Trophoblast cell (in vitro differentiated cells and primary cell): ENCODE data around the gene FKTN.

Experiments
- DNase-seq, 2 donors: peaks; one replicate each; pipeline ENCODE4 v3.0.0-alpha.2; 2016
- H2AFZ ChIP-seq: 2 replicates; pipeline ENCODE4 v1.6.1; 2013; ENCODE audit warnings: low read length, moderate library complexity, mild to moderate bottlenecking; ENCODE audit not compliant: insufficient read depth, poor library complexity
- H2AK5ac ChIP-seq: 2 replicates; pipeline ENCODE4 v1.6.1; 2013; ENCODE audit warnings: mild to moderate bottlenecking, low read length
- H2BK120ac ChIP-seq: 2 replicates; pipeline ENCODE4 v1.6.1; 2013; ENCODE audit warnings: low read length, mild to moderate bottlenecking, moderate library complexity; ENCODE audit not compliant: insufficient read depth, poor library complexity
- H2BK12ac ChIP-seq: 2 replicates; pipeline ENCODE4 v1.6.1; 2013; ENCODE audit warnings: mild to moderate bottlenecking, low read length, moderate library complexity
- H2BK5ac ChIP-seq: 2 replicates; pipeline ENCODE4 v1.6.1; 2013; ENCODE audit warnings: low read length, low read depth, moderate library complexity, mild to moderate bottlenecking; ENCODE audit not compliant: poor library complexity
- H3K14ac ChIP-seq: 2 replicates; pipeline ENCODE4 v1.6.1; 2013; ENCODE audit warnings: mild to moderate bottlenecking, low read length
- H3K18ac ChIP-seq: 2 replicates; pipeline ENCODE4 v1.6.1; 2013; ENCODE audit warnings: mild to moderate bottlenecking, low read length
- H3K23ac ChIP-seq: 2 replicates; pipeline ENCODE4 v1.6.1; 2013; ENCODE audit warnings: low read length
- H3K27ac ChIP-seq: 2 replicates; pipeline ENCODE4 v1.5.1; 2013; ENCODE audit warnings: low read depth, mild to moderate bottlenecking, inconsistent platforms, low read length, moderate library complexity
- H3K27me3 ChIP-seq: 2 replicates; pipeline ENCODE4 v1.6.1; 2013; ENCODE audit warnings: inconsistent platforms, mild to moderate bottlenecking, low read length, moderate library complexity; ENCODE audit not compliant: insufficient read depth
- H3K36me3 ChIP-seq, 2 experiments: 1 replicate in 1 of 2; 2 replicates in 1 of 2; pipeline ENCODE4 v1.6.1; 2013; ENCODE audit warnings: low read length in 2 of 2, mild to moderate bottlenecking in 2 of 2, moderate library complexity in 1 of 2; ENCODE audit not compliant: insufficient read depth in 2 of 2, control insufficient read depth in 1 of 2
- H3K4ac ChIP-seq: 2 replicates; pipeline ENCODE4 v1.6.1; 2013; ENCODE audit warnings: low read depth, mild to moderate bottlenecking, low read length, moderate library complexity
- H3K4me1 ChIP-seq, 2 experiments: 1 replicate in 1 of 2; 2 replicates in 1 of 2; pipeline ENCODE4 v1.6.1; 2013; ENCODE audit warnings: low read length in 2 of 2, mild to moderate bottlenecking in 2 of 2, moderate library complexity in 1 of 2; ENCODE audit not compliant: insufficient read depth in 2 of 2, control insufficient read depth in 1 of 2
- H3K4me2 ChIP-seq: 2 replicates; pipeline ENCODE4 v1.6.1; 2013; ENCODE audit warnings: inconsistent platforms, mild to moderate bottlenecking, low read length, moderate library complexity
- H3K4me3 ChIP-seq: 2 replicates; pipeline ENCODE4 v1.5.1; 2013; ENCODE audit warnings: mild to moderate bottlenecking, low read depth, low read length, inconsistent platforms
- H3K79me1 ChIP-seq: one replicate; pipeline ENCODE4 v1.6.1; 2013; ENCODE audit warnings: low read length
- H3K79me2 ChIP-seq: 2 replicates; pipeline ENCODE4 v1.6.1; 2013; ENCODE audit warnings: low read length, mild to moderate bottlenecking; ENCODE audit not compliant: control insufficient read depth, insufficient read depth, poor library complexity
- H3K9ac ChIP-seq: 2 replicates; pipeline ENCODE4 v1.6.1; 2013; ENCODE audit warnings: mild to moderate bottlenecking, low read length
- H3K9me3 ChIP-seq: 2 replicates; pipeline ENCODE4 v1.6.1; 2013; ENCODE audit warnings: low read depth, mild to moderate bottlenecking, control low read depth, inconsistent platforms, low read length; ENCODE audit not compliant: insufficient read depth
- H4K12ac ChIP-seq: 2 replicates; pipeline ENCODE4 v1.6.1; 2013; ENCODE audit warnings: low read depth, mild to moderate bottlenecking, low read length, moderate library complexity
- H4K8ac ChIP-seq: 2 replicates; pipeline ENCODE4 v1.6.1; 2013; ENCODE audit warnings: low read depth, mild to moderate bottlenecking, low read length, moderate library complexity
- H4K91ac ChIP-seq: one replicate; pipeline ENCODE4 v1.6.1; 2013; ENCODE audit warnings: low read depth, mild to moderate bottlenecking, low read length, moderate library complexity
- WGBS: extraction: QIAGEN DNeasy Blood & Tissue Kit; methylation state at CpG from one replicate; pipeline ENCODE4 v1.1.7; 2013; ENCODE audit warnings: missing lambda C conversion rate; ENCODE audit not compliant: insufficient read length, insufficient coverage; ENCODE audit errors: extremely low coverage; 5-methylcytosine and 5-hydroxymethylcytosine counted together

The FKTN gene

DNA sequence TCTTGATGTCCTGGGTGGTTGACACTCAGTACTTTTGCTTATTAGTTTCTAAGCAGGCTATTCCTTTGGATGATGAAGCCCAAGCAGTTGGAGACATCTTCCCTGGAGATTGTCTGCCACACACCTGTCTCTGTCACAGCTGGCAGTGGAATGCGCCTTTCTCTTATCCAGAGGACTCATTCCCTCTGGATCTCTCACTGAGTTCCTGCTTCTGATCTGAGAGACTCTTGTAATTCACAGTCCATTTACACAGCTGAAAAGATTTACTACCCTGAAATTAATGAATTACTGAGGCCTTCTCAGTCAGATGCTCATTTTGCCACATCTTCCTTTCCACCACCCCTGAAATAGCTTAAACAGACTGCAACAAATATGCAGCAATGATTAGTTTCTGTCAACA lies 120.2 kb downstream of the FKTN start:
- no peak overlapping the region for H2BK5ac ChIP-seq
- WGBS = no CpG with 5 or more reads among the region's 1 CpG
- DNase-seq = no peak

DNA sequence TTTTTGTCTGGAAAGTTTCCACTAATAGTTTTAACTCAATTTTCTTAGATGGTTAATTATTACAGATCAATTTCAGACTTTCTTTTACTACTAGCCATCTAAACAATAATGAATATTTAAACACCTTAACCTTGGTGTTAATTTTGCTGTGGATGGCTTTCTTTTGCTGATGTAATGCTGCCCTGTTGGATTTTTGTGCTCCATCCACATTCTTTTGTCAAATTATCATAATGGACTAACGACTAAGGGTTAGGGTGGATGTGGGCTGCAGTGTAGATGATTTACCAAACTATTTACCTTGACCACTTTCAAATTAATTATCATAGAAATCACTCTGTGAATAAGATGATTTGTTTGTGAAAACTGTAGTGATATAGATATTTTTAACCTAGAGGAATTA lies 120.8 kb downstream of the FKTN start:
- no peak overlapping the region for H3K4ac ChIP-seq
- no peak overlapping the region for H2BK120ac ChIP-seq
- H2BK5ac ChIP-seq = no peak overlapping the region
- no peak overlapping the region for H3K9ac ChIP-seq
- no peak overlapping the region for H3K4me3 ChIP-seq
- H2BK12ac ChIP-seq = no peak overlapping the region
- no peak overlapping the region for H2AFZ ChIP-seq
- no peaks in the 10 kb centered on the region for H3K36me3 ChIP-seq
- no peak overlapping the region for H3K18ac ChIP-seq
- H4K91ac ChIP-seq = no peak overlapping the region
- H3K4me2 ChIP-seq = no peak overlapping the region
- H2AK5ac ChIP-seq = no peak overlapping the region
- no peaks in the 10 kb centered on the region for H3K27me3 ChIP-seq
- H3K14ac ChIP-seq = no peak overlapping the region
- H3K79me2 ChIP-seq = no peaks in the 10 kb centered on the region
- H3K79me1 ChIP-seq = no peaks in the 10 kb centered on the region
- no peaks in the 10 kb centered on the region for H3K9me3 ChIP-seq
- no peak overlapping the region for H3K27ac ChIP-seq
- no peak overlapping the region for H4K12ac ChIP-seq
- peak in 1 of 2 donors; percentile 51 for DNase-seq
- no peak overlapping the region for H3K23ac ChIP-seq
- H3K4me1 ChIP-seq = no peaks in the 10 kb centered on the region
- WGBS = no CpG with 5 or more reads among the region's 1 CpG
- no peak overlapping the region for H4K8ac ChIP-seq

More for the DNA sequence above, 120.2 kb downstream of the FKTN start:
- Histone ChIP-seq H3K27me3 (no peaks in the 10 kb centered on the region), H2AK5ac (no peak overlapping the region), H3K4me1 (no peaks in the 10 kb centered on the region), H3K23ac (no peak overlapping the region), H3K4me2 (no peak overlapping the region), H3K4ac (no peak overlapping the region), H2BK120ac (no peak overlapping the region), H3K14ac (no peak overlapping the region), H3K79me2 (no peaks in the 10 kb centered on the region), H4K8ac (no peak overlapping the region), H2AFZ (no peak overlapping the region), H3K9ac (no peak overlapping the region), H4K12ac (no peak overlapping the region), H2BK12ac (no peak overlapping the region), H3K9me3 (no peaks in the 10 kb centered on the region), H3K18ac (no peak overlapping the region), H3K79me1 (no peaks in the 10 kb centered on the region), H3K36me3 (no peaks in the 10 kb centered on the region), H4K91ac (no peak overlapping the region), H3K4me3 (no peak overlapping the region), H3K27ac (no peak overlapping the region)

DNA sequence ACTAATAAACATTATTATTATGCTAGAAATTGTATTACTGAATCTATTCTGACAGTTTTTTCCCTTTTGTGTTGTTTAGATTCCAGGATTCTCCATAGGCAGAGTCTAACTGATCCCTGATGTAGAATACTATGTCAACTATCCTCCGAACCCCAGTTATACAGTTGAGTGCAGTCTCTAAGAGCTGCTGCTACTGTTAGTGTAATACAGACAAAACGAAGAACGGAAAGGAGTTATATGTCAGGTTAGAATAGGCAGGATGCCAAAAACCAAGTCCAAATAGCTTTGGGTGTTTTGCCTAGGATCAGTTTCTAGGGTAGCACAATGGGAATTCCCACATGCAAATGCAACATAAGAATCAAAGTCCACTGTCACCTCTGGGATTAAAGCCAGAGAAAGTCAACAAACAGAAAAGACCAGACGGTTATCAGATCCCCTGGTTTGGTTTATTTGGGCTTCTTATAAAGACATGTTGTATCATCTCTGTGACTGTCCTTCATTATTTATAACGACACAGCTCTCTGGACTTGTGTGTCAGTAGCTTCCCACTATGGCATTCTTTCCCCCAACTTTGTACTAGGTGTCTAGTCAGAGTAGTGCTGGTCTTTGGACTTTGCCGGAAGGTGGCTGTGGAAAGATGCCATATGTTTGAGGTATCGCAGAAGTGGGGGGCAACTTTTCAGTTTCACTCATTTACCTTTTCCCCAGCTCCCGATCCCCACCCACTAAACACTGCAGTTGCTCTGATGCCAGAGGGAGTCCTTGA lies 121.5 kb downstream of the FKTN start:
- H3K27ac ChIP-seq = no peak overlapping the region
- H3K23ac ChIP-seq = no peak overlapping the region
- H3K4me1 ChIP-seq = no peaks in the 10 kb centered on the region
- H3K27me3 ChIP-seq = no peaks in the 10 kb centered on the region
- no CpG with 5 or more reads among the region's 8 CpGs for WGBS
- H3K4ac ChIP-seq = no peak overlapping the region
- H3K4me2 ChIP-seq = no peak overlapping the region
- H3K79me2 ChIP-seq = no peaks in the 10 kb centered on the region
- no peak overlapping the region for H2BK120ac ChIP-seq
- no peak overlapping the region for H3K14ac ChIP-seq
- no peaks in the 10 kb centered on the region for H3K9me3 ChIP-seq
- H4K12ac ChIP-seq = no peak overlapping the region
- no peak overlapping the region for H3K18ac ChIP-seq
- no peak overlapping the region for H2AK5ac ChIP-seq
- H3K36me3 ChIP-seq = no peaks in the 10 kb centered on the region
- H2AFZ ChIP-seq = no peak overlapping the region
- H3K79me1 ChIP-seq = no peaks in the 10 kb centered on the region
- no peak for DNase-seq
- no peak overlapping the region for H4K8ac ChIP-seq
- no peak overlapping the region for H2BK5ac ChIP-seq
- H2BK12ac ChIP-seq = no peak overlapping the region
- H3K9ac ChIP-seq = no peak overlapping the region
- H4K91ac ChIP-seq = no peak overlapping the region
- no peak overlapping the region for H3K4me3 ChIP-seq

DNA sequence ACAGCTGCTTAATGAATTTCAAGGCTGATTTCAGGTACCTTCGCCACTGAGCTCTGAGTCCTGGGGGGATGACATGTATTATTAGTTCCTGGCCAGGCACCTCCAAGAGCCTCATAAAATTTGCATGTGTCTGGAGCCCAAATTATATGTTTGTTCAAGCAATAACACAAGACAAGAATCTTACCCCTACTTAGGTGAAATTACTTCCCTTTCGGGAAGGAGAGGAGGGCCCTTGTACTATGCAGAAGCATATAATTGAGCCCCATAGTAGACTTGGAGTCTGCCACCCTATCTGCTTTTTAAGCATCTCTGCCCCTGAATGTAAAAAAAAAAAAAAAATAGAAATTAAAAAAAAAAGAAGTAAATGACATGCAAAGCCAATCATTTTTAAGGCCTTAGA lies 123.4 kb downstream of the FKTN start:
- Histone ChIP-seq H3K4me2 (no peak overlapping the region), H3K4ac (no peak overlapping the region), H3K9ac (no peak overlapping the region), H3K9me3 (no peaks in the 10 kb centered on the region), H3K4me3 (no peak overlapping the region), H3K18ac (no peak overlapping the region), H2AK5ac (no peak overlapping the region), H3K36me3 (no peaks in the 10 kb centered on the region), H2BK120ac (no peak overlapping the region), H4K91ac (no peak overlapping the region), H3K23ac (no peak overlapping the region), H3K79me2 (no peaks in the 10 kb centered on the region), H3K79me1 (no peaks in the 10 kb centered on the region), H2BK5ac (no peak overlapping the region), H2BK12ac (no peak overlapping the region), H4K8ac (no peak overlapping the region), H3K4me1 (no peaks in the 10 kb centered on the region), H3K27ac (no peak overlapping the region), H3K27me3 (no peaks in the 10 kb centered on the region), H4K12ac (no peak overlapping the region), H2AFZ (no peak overlapping the region), H3K14ac (no peak overlapping the region)
- WGBS = no CpG with 5 or more reads among the region's 2 CpGs
- no peak for DNase-seq
